Measurements from ENCODE around the gene XIRP1.

Gene XIRP1

DNA sequence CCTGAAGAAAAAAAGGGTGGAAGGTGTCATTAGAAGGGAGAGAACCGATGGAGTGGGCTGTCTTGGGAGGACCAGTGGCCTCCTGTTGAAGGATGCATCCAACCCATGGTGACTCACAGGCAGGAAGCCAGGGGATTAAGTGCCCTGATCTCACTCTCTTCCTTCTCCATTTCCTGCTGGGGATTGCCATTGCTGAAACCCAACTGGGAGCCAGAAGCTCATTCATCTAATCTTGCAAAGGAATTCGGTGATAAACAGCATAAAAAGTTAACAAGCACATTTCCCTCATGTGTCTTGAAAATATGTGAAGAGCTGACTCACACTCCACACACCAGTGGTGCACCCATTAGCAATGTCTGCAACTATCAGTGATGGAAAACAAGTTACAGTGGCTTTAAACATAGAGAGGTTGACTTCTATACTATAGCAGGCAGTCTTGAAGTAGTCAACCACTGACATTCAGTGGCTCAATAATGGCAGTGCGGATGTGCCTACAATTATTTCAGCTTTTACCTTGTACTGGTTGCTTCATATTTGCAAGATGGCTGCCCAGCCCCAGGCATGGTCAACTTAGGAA, 26.2 kb downstream of the XIRP1 start:
- DNase-seq, result peak; percentile 12

DNA sequence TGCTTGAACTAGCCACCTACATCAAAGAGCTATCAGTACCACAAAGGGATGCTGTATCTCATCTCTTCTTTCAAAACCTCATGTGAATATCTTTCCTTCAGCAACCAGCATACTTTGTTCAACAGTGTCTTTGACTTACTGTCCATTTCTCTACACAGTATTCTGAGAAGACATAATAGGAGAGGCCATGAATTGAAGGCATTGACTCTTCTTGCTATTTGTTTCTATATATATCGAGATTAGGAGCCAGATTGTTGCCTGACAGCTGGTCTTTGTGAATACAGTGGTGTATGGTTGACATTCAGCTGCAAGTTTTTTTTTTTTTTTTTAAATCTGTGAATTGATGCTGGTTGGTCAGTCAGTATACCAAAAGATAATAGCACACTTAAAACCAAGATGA, 26.9 kb downstream of the XIRP1 start:
- DNase-seq, result no peak

GRCh38 chr3:39164414-39164813, 28.0 kb downstream of the XIRP1 start:
- no peak for DNase-seq

- DNase-seq, result no peak
These were observed 34.2 kb downstream of the XIRP1 start for GRCh38 chr3:39158148-39158715.

DNA sequence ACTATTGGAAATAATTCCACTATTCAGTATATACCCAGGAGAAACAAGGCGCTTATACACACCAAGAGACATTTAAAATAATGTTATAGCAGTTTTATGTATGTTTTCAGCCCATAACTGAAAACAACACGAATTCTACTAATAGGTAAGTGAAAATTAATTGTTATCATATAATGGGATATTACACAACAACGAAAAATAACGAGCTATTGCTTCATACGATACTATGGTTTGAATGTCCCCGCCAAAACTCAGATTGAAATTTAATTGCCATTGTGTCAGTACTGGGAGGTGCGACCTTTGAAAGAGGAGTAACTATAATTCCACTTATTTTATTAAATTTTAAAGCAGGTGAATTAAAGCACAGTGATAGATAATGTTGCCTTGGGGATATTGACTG, 35.0 kb downstream of the XIRP1 start:
- DNase-seq, result no peak

GRCh38 chr3:39156421-39156820, 36.0 kb downstream of the XIRP1 start:
- DNase-seq, result no peak

DNA sequence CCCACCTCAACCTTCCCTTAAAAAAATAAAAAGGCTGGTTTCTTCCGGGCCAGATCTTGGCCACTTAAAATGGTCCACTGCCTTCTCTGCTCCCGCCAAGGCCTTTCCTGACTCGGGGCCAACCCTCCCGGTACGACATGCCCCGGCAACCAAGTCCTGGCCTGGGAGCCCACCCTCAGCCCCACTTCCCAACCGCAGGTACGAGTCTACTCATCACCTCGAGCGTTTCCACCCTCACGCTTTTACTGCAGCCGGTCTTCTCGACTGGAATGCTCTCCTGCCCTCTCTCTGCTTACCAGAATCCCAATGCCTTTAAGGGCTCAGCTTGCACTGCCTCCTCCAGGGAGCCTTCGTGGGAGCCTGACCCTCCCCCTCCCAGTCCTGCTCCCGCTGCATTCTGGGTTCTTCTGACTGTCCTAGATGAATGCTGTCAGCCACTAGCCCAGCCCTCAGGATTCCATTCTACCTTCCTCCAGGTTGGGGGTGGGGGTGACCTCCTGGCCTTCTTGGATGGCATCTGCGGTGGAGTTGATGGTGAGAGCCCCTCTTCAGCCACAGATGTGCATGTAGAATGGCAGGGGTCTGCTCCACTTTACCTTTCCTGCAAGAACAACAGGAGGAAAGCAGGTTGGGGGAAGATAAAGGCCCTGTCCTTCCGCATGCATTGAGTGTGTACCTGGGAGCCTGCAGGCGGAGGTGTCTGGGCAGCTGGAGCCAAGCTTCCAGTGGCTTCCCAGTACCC, 37.9 kb downstream of the XIRP1 start:
- DNase-seq, result no peak

- DNase-seq, result no peak
These were observed 38.5 kb downstream of the XIRP1 start for GRCh38 chr3:39153977-39154279.

- DNase-seq, result no peak
These were observed 41.4 kb downstream of the XIRP1 start for GRCh38 chr3:39150803-39151631.

GRCh38 chr3:39150148-39150802, 42.1 kb downstream of the XIRP1 start:
- no peak for DNase-seq

GRCh38 chr3:39149498-39150147, 42.8 kb downstream of the XIRP1 start:
- DNase-seq, result no peak

GRCh38 chr3:39149059-39149455, 43.3 kb downstream of the XIRP1 start:
- no peak for DNase-seq

- DNase-seq, result no peak
These were observed 43.8 kb downstream of the XIRP1 start for GRCh38 chr3:39148435-39149058.

- DNase-seq, result no peak
These were observed 44.5 kb downstream of the XIRP1 start for GRCh38 chr3:39147711-39148434.

GRCh38 chr3:39146611-39147591, 45.5 kb downstream of the XIRP1 start:
- peak; percentile 39 for DNase-seq

GRCh38 chr3:39146083-39146501, 46.3 kb downstream of the XIRP1 start:
- no peak for DNase-seq

DNA sequence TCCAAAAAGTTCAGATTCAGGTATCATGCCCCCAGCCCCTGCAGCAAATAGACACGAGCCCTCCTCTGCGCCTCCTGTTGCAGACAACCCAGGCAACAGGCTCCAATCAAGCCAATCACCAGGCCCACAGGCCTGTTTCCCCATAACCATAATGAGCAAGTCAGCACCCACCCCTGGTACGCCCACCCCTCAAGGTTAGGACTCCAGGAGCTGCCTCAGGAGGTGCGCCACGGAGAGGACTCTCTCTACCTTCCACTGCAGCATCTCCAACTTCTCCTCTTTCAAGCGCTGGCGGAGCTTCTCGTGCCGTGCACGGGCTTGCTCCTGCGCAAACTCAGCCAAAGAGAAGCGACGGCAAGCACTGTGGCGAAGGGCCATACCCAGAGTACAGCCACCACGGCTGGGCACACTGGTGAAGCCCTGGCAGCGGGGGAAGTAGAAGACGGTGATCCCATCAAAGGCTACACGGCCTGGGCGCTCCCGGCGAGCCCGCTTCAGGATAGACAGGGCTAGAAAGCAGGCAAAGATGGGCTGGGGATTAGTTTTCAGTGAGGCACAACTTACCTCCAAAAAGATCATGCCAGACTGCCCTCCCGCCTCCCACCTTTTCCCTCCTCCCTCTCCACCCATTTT, 47.5 kb downstream of the XIRP1 start:
- DNase-seq, result no peak

DNA sequence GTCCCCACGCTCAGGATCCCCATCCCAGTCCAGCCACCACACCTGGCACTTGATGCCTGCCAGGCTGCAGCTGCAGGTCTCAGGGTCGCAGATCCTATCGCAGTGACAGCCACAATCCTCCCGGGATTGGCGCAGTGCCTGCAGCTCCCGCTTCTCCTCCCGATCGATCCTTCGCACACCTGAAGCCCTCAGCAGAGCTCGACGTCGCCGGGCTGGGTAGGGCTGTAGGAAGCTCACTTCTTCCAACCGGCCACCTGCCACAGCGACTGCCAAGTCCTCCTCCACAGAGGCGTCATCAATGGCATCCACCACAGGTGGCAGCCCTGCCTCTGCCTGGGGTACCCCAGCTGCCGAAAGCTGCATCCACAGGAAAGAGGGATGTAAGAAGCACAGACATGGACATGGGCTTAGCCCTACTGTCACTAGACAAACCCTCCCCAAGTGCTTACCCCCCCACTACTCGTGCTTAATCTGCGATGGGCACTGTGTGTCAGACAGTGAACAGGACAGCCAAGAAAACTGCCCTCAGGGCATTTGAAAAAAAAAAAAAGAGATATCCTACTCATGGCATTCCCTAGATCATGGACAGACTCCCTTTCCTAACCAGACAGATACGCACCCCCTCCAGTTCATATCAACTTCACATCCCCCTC, 48.2 kb downstream of the XIRP1 start:
- DNase-seq, result peak; percentile 82
